GM23338 (cell line): ENCODE data around the gene MAPKBP1. TPM values are rescaled to one million over a fixed set of nuclear protein-coding genes. Genes with fewer than 3 reads are reported as not detected.
A peak's percentile ranks its signal among the peaks of the same experiment; 100 is the strongest.

Experiments
- ATAC-seq: fragments of 200-7000 bp; cut with Tn5 transposase; 3 replicates; pipeline ENCODE4 v1.9.1; 2020
- DNase-seq: peaks from one replicate; pipeline ENCODE4 v3.0.0-alpha.2; 2015; ENCODE audit warnings: low spot score
- H2AFZ ChIP-seq: fragments of 200-600 bp; sonication (generic); 2 replicates; pipeline ENCODE4 v1.8.0; 2016; ENCODE audit warnings: antibody characterized with exemption, mild to moderate bottlenecking, moderate library complexity
- H3F3A ChIP-seq: fragments of 200-600 bp; sonication (generic); replicated peaks from 2 replicates; pipeline ENCODE4 v1.8.0; 2017; ENCODE audit warnings: antibody characterized with exemption, mixed run types, low read depth
- H3K27ac ChIP-seq: fragments of 200-600 bp; sonication (generic); 2 replicates; pipeline ENCODE4 v1.6.1; 2016; ENCODE audit warnings: low read depth
- H3K27me3 ChIP-seq: fragments of 200-600 bp; sonication (generic); 2 replicates; pipeline ENCODE4 v1.8.0; 2016; ENCODE audit warnings: mild to moderate bottlenecking, mixed run types, moderate library complexity; ENCODE audit not compliant: insufficient read depth
- H3K36me3 ChIP-seq: fragments of 200-600 bp; sonication (generic); 2 replicates; pipeline ENCODE4 v1.8.0; 2016; ENCODE audit warnings: mild to moderate bottlenecking; ENCODE audit not compliant: insufficient read depth
- H3K4me1 ChIP-seq: fragments of 200-600 bp; sonication (generic); 2 replicates; pipeline ENCODE4 v1.8.0; 2016; ENCODE audit warnings: mild to moderate bottlenecking, moderate library complexity; ENCODE audit not compliant: insufficient read depth
- H3K4me2 ChIP-seq: fragments of 200-600 bp; sonication (generic); 2 replicates; pipeline ENCODE4 v1.7.1; 2017; ENCODE audit warnings: mixed run types
- H3K4me3 ChIP-seq: fragments of 200-600 bp; sonication (generic); 2 replicates; pipeline ENCODE4 v1.6.1; 2016; ENCODE audit warnings: mixed run types
- H3K79me2 ChIP-seq: fragments of 200-600 bp; sonication (generic); replicated peaks from 2 replicates; pipeline ENCODE4 v1.8.0; 2017; ENCODE audit warnings: mild to moderate bottlenecking; ENCODE audit not compliant: insufficient read depth
- H3K9me2 ChIP-seq: fragments of 200-600 bp; sonication (generic); 2 replicates; pipeline ENCODE4 v1.8.0; 2017; ENCODE audit not compliant: insufficient read depth
- H4K20me1 ChIP-seq: fragments of 200-600 bp; sonication (generic); replicated peaks from 2 replicates; pipeline ENCODE4 v1.8.0; 2017; ENCODE audit warnings: mild to moderate bottlenecking; ENCODE audit not compliant: insufficient read depth
- H3K27ac Mint-ChIP-seq: 2 replicates; pipeline ENCODE4 v1.8.0; 2020; ENCODE audit warnings: inconsistent platforms, mild to moderate bottlenecking, moderate library complexity, mixed read lengths
- H3K27me3 Mint-ChIP-seq: 3 replicates; pipeline ENCODE4 v1.8.0; 2022; ENCODE audit warnings: low read depth, mild to moderate bottlenecking, moderate library complexity, mixed read lengths, inconsistent platforms; ENCODE audit not compliant: insufficient read depth, poor library complexity
- H3K36me3 Mint-ChIP-seq: 3 replicates; pipeline ENCODE4 v1.8.0; 2021; ENCODE audit warnings: low read depth, mild to moderate bottlenecking, inconsistent platforms, moderate library complexity, mixed read lengths
- H3K4me1 Mint-ChIP-seq: 3 replicates; pipeline ENCODE4 v1.8.0; 2020; ENCODE audit warnings: mild to moderate bottlenecking, inconsistent platforms, mixed read lengths
- H3K4me3 Mint-ChIP-seq: 3 replicates; pipeline ENCODE4 v1.8.0; 2021; ENCODE audit warnings: moderate library complexity, mild to moderate bottlenecking, inconsistent platforms, mixed read lengths
- H3K9me3 Mint-ChIP-seq: 3 replicates; pipeline ENCODE4 v1.8.0; 2020; ENCODE audit warnings: moderate library complexity, mild to moderate bottlenecking, inconsistent platforms, mixed read lengths
- CREB1 ChIP-seq: fragments of 250-450 bp; sonication (Bioruptor Pico); IDR thresholded peaks from 2 replicates; pipeline ENCODE4 v1.5.0; 2020; ENCODE audit warnings: low read depth, mild to moderate bottlenecking, moderate library complexity
- EZH2 ChIP-seq: fragments of 200-600 bp; sonication (generic); IDR thresholded peaks from one replicate; pipeline ENCODE4 v1.8.0; 2017; ENCODE audit warnings: antibody characterized with exemption, mild to moderate bottlenecking, low read depth; ENCODE audit not compliant: unreplicated experiment
- EZH2phosphoT487 ChIP-seq: fragments of 200-600 bp; sonication (generic); IDR thresholded peaks from one replicate; pipeline ENCODE4 v1.8.1; 2018; ENCODE audit warnings: antibody characterized with exemption; ENCODE audit not compliant: unreplicated experiment
- JUNB ChIP-seq: IDR thresholded peaks from one replicate; pipeline ENCODE4 v1.6.1; 2016; ENCODE audit warnings: antibody characterized with exemption; ENCODE audit not compliant: unreplicated experiment
- NANOG ChIP-seq: IDR thresholded peaks from 2 replicates; pipeline ENCODE4 v1.6.1; 2016; ENCODE audit warnings: antibody characterized with exemption, borderline replicate concordance
- POLR2AphosphoS5 ChIP-seq: IDR thresholded peaks from 2 replicates; pipeline ENCODE4 v1.6.1; 2016; ENCODE audit warnings: antibody characterized with exemption, low read depth
- polyA plus RNA-seq: library from polyadenylated mRNA; unstranded; fragments of >200 nt; fragmentation: Nextera tagmentation; extraction: Ambion mirVana; gene quantifications from 2 replicates; pipeline ENCODE4 v1.2.1, GENCODE V29; 2016
- total RNA-seq: library from RNA; depleted of rRNA; stranded (reverse); fragments of >200 nt; shearing (Covaris generic); gene quantifications from 2 replicates; pipeline ENCODE4 v1.2.3, GENCODE V29; 2014
- TF ChIP-seq, protein P1 (sequence below), 2 experiments: fragments of 200-600 bp in 1 of 2; sonication (generic) in 1 of 2; conservative IDR thresholded peaks; 2 replicates each; pipeline versions ENCODE4 v1.5.1 to v1.6.1; 2016 to 2017; ENCODE audit warnings: antibody characterized with exemption in 2 of 2, low read depth in 2 of 2, mild to moderate bottlenecking in 2 of 2, moderate library complexity in 1 of 2

MAPKBP1 gene
- total and polyA plus RNA-seq, 2 experiments from 2014 or later = 1.9 to 8.9 TPM

- H3K27me3 ChIP-seq = no peaks in the 10 kb centered on the region
- peaks cover 6% of the 10 kb centered on the region for H3K4me1 Mint-ChIP-seq
- no peak overlapping the region for H2AFZ ChIP-seq
- H3K36me3 Mint-ChIP-seq = no peaks in the 10 kb centered on the region
- H3K4me1 ChIP-seq = no peaks in the 10 kb centered on the region
- no peak overlapping the region for H3K4me2 ChIP-seq
- DNase-seq (no peak), ATAC-seq (no peak)
- H3K36me3 ChIP-seq = no peaks in the 10 kb centered on the region
- H3K4me3 Mint-ChIP-seq = no peak overlapping the region
- no peak overlapping the region for H3K27ac Mint-ChIP-seq
- no peaks in the 10 kb centered on the region for H3K9me2 ChIP-seq
- H3K27me3 Mint-ChIP-seq = peaks cover 5% of the 10 kb centered on the region
- H3K4me3 ChIP-seq = no peak overlapping the region
- no peaks in the 10 kb centered on the region for H3K79me2 ChIP-seq
- H3K27ac ChIP-seq = no peak overlapping the region
- H4K20me1 ChIP-seq = no peaks in the 10 kb centered on the region; the same call in 1 of the 2 replicates
- H3K9me3 Mint-ChIP-seq = no peaks in the 10 kb centered on the region; the same call in 2 of the 3 replicates
- TF ChIP-seq EZH2phosphoT487 (no peak), NANOG (no peak)
- H3F3A ChIP-seq = no peaks in the 10 kb centered on the region
Measured at GRCh38 chr15:41805711-41806110, 31.4 kb downstream of the MAPKBP1 start.

DNA sequence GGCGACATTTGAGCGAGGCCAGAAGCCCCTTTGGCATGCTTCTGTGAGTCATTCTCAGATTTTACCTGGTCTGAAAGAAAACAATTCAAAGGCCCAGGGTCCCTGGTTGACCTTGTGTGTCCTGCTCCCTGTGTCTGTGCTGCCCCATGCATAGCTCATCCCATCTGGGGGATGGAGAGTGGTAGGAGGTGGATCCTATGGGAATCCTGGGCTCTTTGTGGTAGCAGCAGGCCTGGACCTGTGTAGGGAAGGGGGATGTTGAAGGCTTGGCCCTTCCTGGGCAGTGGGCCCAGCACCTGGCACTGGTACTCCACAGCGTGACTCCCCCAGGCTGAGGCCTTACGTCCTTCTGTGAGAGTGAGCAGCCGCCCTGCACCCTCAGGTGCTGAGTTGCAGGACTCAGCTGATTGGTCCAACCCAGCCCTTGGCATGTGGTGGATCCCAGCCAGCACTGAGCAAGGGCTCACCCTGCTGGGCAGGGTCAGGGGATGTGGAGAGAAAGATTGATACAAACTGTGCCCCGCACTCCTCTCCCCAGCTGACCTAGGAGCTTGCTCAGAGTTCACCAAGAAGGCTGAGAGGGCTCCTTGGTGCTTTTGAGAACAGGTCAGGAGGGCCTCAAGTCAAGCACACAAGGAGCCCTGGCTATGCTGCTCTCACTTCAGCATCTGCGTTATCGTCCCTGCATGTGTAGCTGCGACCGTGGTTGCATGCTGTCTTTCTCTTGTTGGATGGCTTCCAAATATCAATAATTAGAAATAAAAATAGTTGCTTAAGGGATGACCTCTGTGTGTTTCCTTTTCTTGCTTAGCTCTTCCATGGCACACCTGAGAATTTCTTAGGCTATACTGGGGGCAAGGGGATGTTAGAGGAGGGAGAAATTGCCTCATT, 32.3 kb downstream of the MAPKBP1 start:
- H3K27me3 ChIP-seq = no peaks in the 10 kb centered on the region
- H3K4me3 ChIP-seq = no peak overlapping the region
- H3K9me3 Mint-ChIP-seq = no peaks in the 10 kb centered on the region; the same call in 2 of the 3 replicates
- no peak overlapping the region for H2AFZ ChIP-seq
- no peak overlapping the region for H3K4me2 ChIP-seq
- H4K20me1 ChIP-seq = no peaks in the 10 kb centered on the region; the same call in 1 of the 2 replicates
- H3F3A ChIP-seq = no peaks in the 10 kb centered on the region
- no peak overlapping the region for H3K27ac Mint-ChIP-seq
- H3K27me3 Mint-ChIP-seq = peaks cover 7% of the 10 kb centered on the region
- H3K4me1 Mint-ChIP-seq = peaks cover 9% of the 10 kb centered on the region
- no peaks in the 10 kb centered on the region for H3K36me3 ChIP-seq
- ATAC-seq (peak; percentile 84), DNase-seq (peak; percentile 54)
- no peak overlapping the region for H3K27ac ChIP-seq
- H3K4me3 Mint-ChIP-seq = no peak overlapping the region
- no peaks in the 10 kb centered on the region for H3K79me2 ChIP-seq
- TF ChIP-seq, protein P1, sequence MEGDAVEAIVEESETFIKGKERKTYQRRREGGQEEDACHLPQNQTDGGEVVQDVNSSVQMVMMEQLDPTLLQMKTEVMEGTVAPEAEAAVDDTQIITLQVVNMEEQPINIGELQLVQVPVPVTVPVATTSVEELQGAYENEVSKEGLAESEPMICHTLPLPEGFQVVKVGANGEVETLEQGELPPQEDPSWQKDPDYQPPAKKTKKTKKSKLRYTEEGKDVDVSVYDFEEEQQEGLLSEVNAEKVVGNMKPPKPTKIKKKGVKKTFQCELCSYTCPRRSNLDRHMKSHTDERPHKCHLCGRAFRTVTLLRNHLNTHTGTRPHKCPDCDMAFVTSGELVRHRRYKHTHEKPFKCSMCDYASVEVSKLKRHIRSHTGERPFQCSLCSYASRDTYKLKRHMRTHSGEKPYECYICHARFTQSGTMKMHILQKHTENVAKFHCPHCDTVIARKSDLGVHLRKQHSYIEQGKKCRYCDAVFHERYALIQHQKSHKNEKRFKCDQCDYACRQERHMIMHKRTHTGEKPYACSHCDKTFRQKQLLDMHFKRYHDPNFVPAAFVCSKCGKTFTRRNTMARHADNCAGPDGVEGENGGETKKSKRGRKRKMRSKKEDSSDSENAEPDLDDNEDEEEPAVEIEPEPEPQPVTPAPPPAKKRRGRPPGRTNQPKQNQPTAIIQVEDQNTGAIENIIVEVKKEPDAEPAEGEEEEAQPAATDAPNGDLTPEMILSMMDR (conservative IDR thresholded peaks at IDR 0.05; ENCODE audit: low read depth in 2 of 2) = peak; percentile 37 to 75; a peak in 3 of 4 replicates
- no peak for TF ChIP-seq EZH2
- H3K4me1 ChIP-seq = no peaks in the 10 kb centered on the region
- no peaks in the 10 kb centered on the region for H3K9me2 ChIP-seq
- H3K36me3 Mint-ChIP-seq = no peaks in the 10 kb centered on the region

GRCh38 chr15:41809121-41809520, 34.8 kb downstream of the MAPKBP1 start:
- Mint-ChIP-seq H3K36me3 (no peaks in the 10 kb centered on the region), H3K27me3 (peaks cover 7% of the 10 kb centered on the region), H3K4me3 (no peak overlapping the region), H3K9me3 (no peaks in the 10 kb centered on the region; the same call in 2 of the 3 replicates), H3K4me1 (peaks cover 11% of the 10 kb centered on the region), H3K27ac (no peak overlapping the region)
- Histone ChIP-seq H3K79me2 (no peaks in the 10 kb centered on the region), H3K4me2 (no peak overlapping the region), H3K27me3 (no peaks in the 10 kb centered on the region), H3K36me3 (no peaks in the 10 kb centered on the region), H3K4me3 (no peak overlapping the region), H3K4me1 (no peaks in the 10 kb centered on the region), H4K20me1 (no peaks in the 10 kb centered on the region; the same call in 1 of the 2 replicates), H3F3A (no peaks in the 10 kb centered on the region), H2AFZ (no peak overlapping the region), H3K27ac (no peak overlapping the region), H3K9me2 (no peaks in the 10 kb centered on the region)
- DNase-seq (no peak), ATAC-seq (no peak)
- no peak for TF ChIP-seq CREB1 (CRISPR knock-in tag)
- no peak for TF ChIP-seq POLR2AphosphoS5
- TF ChIP-seq JUNB = no peak
